ENCODE results near the gene DNMT3A. TPM values are rescaled to one million over a fixed set of nuclear protein-coding genes. Genes with fewer than 3 reads are reported as not detected.
A peak's percentile ranks its signal among the peaks of the same experiment; 100 is the strongest.

Gene DNMT3A
- total and polyA plus RNA-seq, 7 donors, result 4.4 to 30.2 (median 18.1) TPM

- 91% methylated on average over 19 of the region's 19 CpGs for WGBS, 2 donors
- Histone ChIP-seq H3K27ac (no peak overlapping the region), H3K9me3 (no peaks in the 10 kb centered on the region), H3K36me3 (no peaks in the 10 kb centered on the region), H3K4me1 (no peaks in the 10 kb centered on the region), H3K4me3 (no peak overlapping the region), H3K27me3 (no peaks in the 10 kb centered on the region)
- TF ChIP-seq CTCF (IDR thresholded peaks at IDR 0.05), result no peak
- TF ChIP-seq POLR2A (IDR thresholded peaks at IDR 0.05), result no peak
- no peak for TF ChIP-seq EP300 (IDR thresholded peaks at IDR 0.05)
- no peak for TF ChIP-seq POLR2AphosphoS5 (IDR thresholded peaks at IDR 0.05)
- intact Hi-C loops (cut with DNase I), result no loop called here
- no peak for DNase-seq
Measured at GRCh38 chr2:25386971-25387875, 45.5 kb upstream of the DNMT3A start.

- Histone ChIP-seq H3K9me3 (no peaks in the 10 kb centered on the region), H3K4me1 (no peaks in the 10 kb centered on the region), H3K4me3 (no peak overlapping the region), H3K36me3 (no peaks in the 10 kb centered on the region), H3K27me3 (no peaks in the 10 kb centered on the region), H3K27ac (no peak overlapping the region)
- DNase-seq, result no peak
- WGBS, 2 donors, result 92 to 93% methylated on average over 8 of the region's 8 CpGs
- intact Hi-C loops (cut with DNase I), result no loop called here
- TF ChIP-seq POLR2AphosphoS5 (IDR thresholded peaks at IDR 0.05) (no peak), EP300 (IDR thresholded peaks at IDR 0.05) (no peak), POLR2A (IDR thresholded peaks at IDR 0.05) (no peak), CTCF (IDR thresholded peaks at IDR 0.05) (no peak)
Measured at GRCh38 chr2:25385910-25386309, 44.2 kb upstream of the DNMT3A start.

- intact Hi-C loops (cut with DNase I), result no loop called here
- DNase-seq, result no peak
- WGBS, 2 donors, result 97% methylated on average over 9 of the region's 9 CpGs
- TF ChIP-seq CTCF (IDR thresholded peaks at IDR 0.05), result no peak
- TF ChIP-seq POLR2A (IDR thresholded peaks at IDR 0.05), result no peak
- no peak for TF ChIP-seq POLR2AphosphoS5 (IDR thresholded peaks at IDR 0.05)
- TF ChIP-seq EP300 (IDR thresholded peaks at IDR 0.05), result no peak
- H3K27ac ChIP-seq, result no peak overlapping the region
- no peaks in the 10 kb centered on the region for H3K27me3 ChIP-seq
- H3K36me3 ChIP-seq, result no peaks in the 10 kb centered on the region
- no peaks in the 10 kb centered on the region for H3K4me1 ChIP-seq
- no peak overlapping the region for H3K4me3 ChIP-seq
- no peaks in the 10 kb centered on the region for H3K9me3 ChIP-seq
Measured at GRCh38 chr2:25383806-25384205, 42.1 kb upstream of the DNMT3A start.

GRCh38 chr2:25381502-25381901 lies 39.8 kb upstream of the DNMT3A start:
- 86 to 92% methylated on average over 7 of the region's 7 CpGs for WGBS, 2 donors
- peak; percentile 53 for DNase-seq
- Histone ChIP-seq H3K27ac (no peak overlapping the region), H3K4me3 (no peak overlapping the region), H3K4me1 (peaks cover 0 to 11% (median 9%) of the 10 kb centered on the region in 4 donors), H3K36me3 (no peaks in the 10 kb centered on the region), H3K9me3 (no peaks in the 10 kb centered on the region), H3K27me3 (no peaks in the 10 kb centered on the region)
- TF ChIP-seq CTCF (IDR thresholded peaks at IDR 0.05) (no peak), POLR2A (IDR thresholded peaks at IDR 0.05) (no peak), EP300 (IDR thresholded peaks at IDR 0.05) (no peak), POLR2AphosphoS5 (IDR thresholded peaks at IDR 0.05) (no peak)
- intact Hi-C loops (cut with DNase I), result no loop called here

Measured in sigmoid colon (tissue), 7 donors.